ENCODE results near the gene PAK5.

Gene PAK5

DNA sequence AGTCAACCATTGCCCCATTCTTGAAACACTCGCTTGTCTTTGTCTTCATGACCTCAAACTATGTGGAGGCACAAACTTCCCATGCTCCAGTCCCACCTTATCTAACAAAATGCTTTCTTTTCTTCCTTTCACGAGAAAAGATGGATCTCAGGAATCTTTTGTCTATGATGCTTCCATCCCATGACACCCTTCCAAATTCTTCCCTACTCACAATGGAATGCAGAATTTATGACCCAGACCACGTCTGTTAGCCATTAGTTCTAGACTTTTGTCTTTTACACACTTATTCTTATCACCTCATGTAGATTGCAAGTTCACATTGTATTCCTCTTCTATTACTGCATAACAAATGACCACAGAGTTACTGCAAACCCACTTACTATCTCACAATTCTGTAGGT lies 348.7 kb downstream of the PAK5 start:
- no peak for FAIRE-seq

DNA sequence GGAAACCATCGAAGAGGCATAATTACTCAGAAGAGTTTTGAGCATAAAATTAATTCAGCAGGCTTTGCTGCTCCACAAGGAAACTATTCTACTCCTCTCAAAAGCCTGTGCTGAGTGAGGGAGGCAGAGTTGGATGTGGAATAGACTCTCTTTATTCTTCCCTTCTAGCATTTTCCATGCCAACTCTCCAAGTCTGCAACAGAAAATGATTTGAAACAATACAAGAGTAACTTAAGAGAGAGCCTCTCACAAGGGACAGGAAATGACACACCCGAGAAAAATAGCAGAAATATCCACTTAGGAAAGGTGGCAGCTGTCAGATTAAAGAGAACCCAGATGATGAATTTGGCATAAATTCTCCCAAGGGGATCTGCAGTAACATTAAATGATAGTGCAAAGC lies 350.8 kb downstream of the PAK5 start:
- FAIRE-seq = no peak

Data from islet of Langerhans (tissue), 1 donor.